Neuron (in vitro differentiated cells): ENCODE data around the gene ZFYVE9.

Experiments
- H2AFZ ChIP-seq: one replicate; pipeline ENCODE4 v1.6.1; 2013; ENCODE audit warnings: low read depth, mild to moderate bottlenecking, inconsistent platforms, low read length, moderate library complexity
- H3K27me3 ChIP-seq: one replicate; pipeline ENCODE4 v1.6.1; 2013; ENCODE audit warnings: low read length; ENCODE audit not compliant: insufficient read depth
- H3K36me3 ChIP-seq: one replicate; pipeline ENCODE4 v1.6.1; 2013; ENCODE audit warnings: low read length; ENCODE audit not compliant: insufficient read depth
- H3K4me1 ChIP-seq: one replicate; pipeline ENCODE4 v1.6.1; 2013; ENCODE audit warnings: low read length; ENCODE audit not compliant: insufficient read depth
- H3K4me3 ChIP-seq: 2 replicates; pipeline ENCODE4 v1.5.1; 2013; ENCODE audit warnings: mild to moderate bottlenecking, low read length, moderate library complexity
- H3K9me3 ChIP-seq: one replicate; pipeline ENCODE4 v1.6.1; 2013; ENCODE audit warnings: low read length

ZFYVE9 gene

DNA sequence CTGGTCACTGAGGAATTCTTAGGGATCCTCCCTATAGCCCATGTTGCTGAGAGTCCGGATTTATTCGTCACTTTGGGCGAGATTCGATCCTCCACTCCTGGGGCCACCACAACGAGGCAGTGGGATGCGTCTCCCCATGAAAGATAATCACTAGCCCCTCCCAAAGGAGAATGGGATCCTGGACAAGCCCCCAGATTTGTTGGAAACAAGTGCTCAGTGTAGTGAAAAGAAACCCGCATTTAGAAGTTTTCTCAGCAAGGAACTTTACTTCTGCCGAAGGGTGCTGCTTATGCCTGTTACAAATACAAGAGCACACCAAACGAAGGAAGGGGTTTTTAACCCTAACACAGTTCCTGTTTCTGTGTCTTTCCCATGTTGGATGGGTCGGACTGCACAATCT, 83.3 kb downstream of the ZFYVE9 start:
- no peaks in the 10 kb centered on the region for H3K27me3 ChIP-seq
- no peaks in the 10 kb centered on the region for H3K4me1 ChIP-seq
- no peak overlapping the region for H3K4me3 ChIP-seq
- peaks cover 15% of the 10 kb centered on the region for H3K9me3 ChIP-seq
- H3K36me3 ChIP-seq, result no peaks in the 10 kb centered on the region
- no peak overlapping the region for H2AFZ ChIP-seq

GRCh38 chr1:52229494-52229893, 87.6 kb downstream of the ZFYVE9 start:
- H3K36me3 ChIP-seq, result no peaks in the 10 kb centered on the region
- H3K4me3 ChIP-seq, result no peak overlapping the region
- no peak overlapping the region for H2AFZ ChIP-seq
- no peaks in the 10 kb centered on the region for H3K27me3 ChIP-seq
- H3K4me1 ChIP-seq, result no peaks in the 10 kb centered on the region
- peaks cover 10% of the 10 kb centered on the region for H3K9me3 ChIP-seq

- no peak overlapping the region for H3K4me3 ChIP-seq
- H3K9me3 ChIP-seq, result no peaks in the 10 kb centered on the region
- H2AFZ ChIP-seq, result no peak overlapping the region
- H3K36me3 ChIP-seq, result no peaks in the 10 kb centered on the region
- H3K4me1 ChIP-seq, result no peaks in the 10 kb centered on the region
- H3K27me3 ChIP-seq, result no peaks in the 10 kb centered on the region
Observed at GRCh38 chr1:52233463-52233862, 91.6 kb downstream of the ZFYVE9 start.

- Histone ChIP-seq H3K36me3 (no peaks in the 10 kb centered on the region), H3K9me3 (no peaks in the 10 kb centered on the region), H3K4me1 (no peaks in the 10 kb centered on the region), H3K27me3 (no peaks in the 10 kb centered on the region), H3K4me3 (no peak overlapping the region), H2AFZ (no peak overlapping the region)
Observed at GRCh38 chr1:52234014-52234413, 92.1 kb downstream of the ZFYVE9 start.

DNA sequence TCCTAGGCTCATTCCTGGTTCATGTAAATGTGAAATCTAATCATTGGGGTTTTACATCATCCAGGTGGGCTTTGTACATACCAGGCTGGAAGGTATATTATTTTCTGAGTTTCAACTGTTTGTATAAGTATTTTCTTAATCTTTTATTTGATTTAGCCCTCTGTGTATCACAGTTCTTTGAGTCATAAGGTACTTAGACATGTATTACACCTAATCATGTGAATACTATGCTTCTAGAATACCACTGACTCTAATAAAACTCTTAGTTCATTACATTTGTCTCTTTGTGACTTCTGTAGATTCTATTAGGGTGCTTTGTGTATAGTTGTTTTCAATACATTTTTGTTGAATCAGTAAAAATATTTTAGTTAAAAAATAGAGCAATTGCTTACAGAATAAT, 92.8 kb downstream of the ZFYVE9 start:
- H3K36me3 ChIP-seq, result no peaks in the 10 kb centered on the region
- no peak overlapping the region for H2AFZ ChIP-seq
- no peaks in the 10 kb centered on the region for H3K9me3 ChIP-seq
- H3K27me3 ChIP-seq, result no peaks in the 10 kb centered on the region
- no peak overlapping the region for H3K4me3 ChIP-seq
- H3K4me1 ChIP-seq, result no peaks in the 10 kb centered on the region

DNA sequence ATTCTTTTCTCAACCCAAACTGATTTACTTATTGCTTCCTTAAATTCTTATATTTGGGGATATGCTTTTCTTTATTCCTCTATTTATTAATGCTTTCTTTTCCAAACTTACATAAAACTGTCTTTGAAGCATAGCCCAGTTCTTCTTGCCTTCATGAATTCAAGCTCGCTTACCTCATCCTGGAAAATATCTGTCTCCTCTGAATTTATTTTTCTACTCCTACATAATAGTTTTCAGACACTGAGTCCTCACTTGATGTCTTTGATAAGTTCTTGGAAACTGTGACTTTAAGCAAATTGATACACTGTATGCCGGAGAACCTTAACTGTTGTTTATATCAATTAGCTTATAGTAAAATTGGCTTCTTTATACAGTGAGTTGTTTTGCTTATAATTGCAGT, 93.8 kb downstream of the ZFYVE9 start:
- no peaks in the 10 kb centered on the region for H3K4me1 ChIP-seq
- H3K27me3 ChIP-seq, result no peaks in the 10 kb centered on the region
- H3K4me3 ChIP-seq, result no peak overlapping the region
- no peaks in the 10 kb centered on the region for H3K9me3 ChIP-seq
- H3K36me3 ChIP-seq, result no peaks in the 10 kb centered on the region
- H2AFZ ChIP-seq, result no peak overlapping the region

- Histone ChIP-seq H3K4me1 (no peaks in the 10 kb centered on the region), H3K27me3 (no peaks in the 10 kb centered on the region), H3K36me3 (no peaks in the 10 kb centered on the region), H2AFZ (no peak overlapping the region), H3K4me3 (no peak overlapping the region), H3K9me3 (no peaks in the 10 kb centered on the region)
Observed at GRCh38 chr1:52237430-52237829, 95.5 kb downstream of the ZFYVE9 start.

- Histone ChIP-seq H3K9me3 (peaks cover 3% of the 10 kb centered on the region), H3K27me3 (no peaks in the 10 kb centered on the region), H3K4me1 (no peaks in the 10 kb centered on the region), H3K4me3 (no peak overlapping the region), H2AFZ (no peak overlapping the region), H3K36me3 (no peaks in the 10 kb centered on the region)
Observed at GRCh38 chr1:52238474-52238873, 96.6 kb downstream of the ZFYVE9 start.

DNA sequence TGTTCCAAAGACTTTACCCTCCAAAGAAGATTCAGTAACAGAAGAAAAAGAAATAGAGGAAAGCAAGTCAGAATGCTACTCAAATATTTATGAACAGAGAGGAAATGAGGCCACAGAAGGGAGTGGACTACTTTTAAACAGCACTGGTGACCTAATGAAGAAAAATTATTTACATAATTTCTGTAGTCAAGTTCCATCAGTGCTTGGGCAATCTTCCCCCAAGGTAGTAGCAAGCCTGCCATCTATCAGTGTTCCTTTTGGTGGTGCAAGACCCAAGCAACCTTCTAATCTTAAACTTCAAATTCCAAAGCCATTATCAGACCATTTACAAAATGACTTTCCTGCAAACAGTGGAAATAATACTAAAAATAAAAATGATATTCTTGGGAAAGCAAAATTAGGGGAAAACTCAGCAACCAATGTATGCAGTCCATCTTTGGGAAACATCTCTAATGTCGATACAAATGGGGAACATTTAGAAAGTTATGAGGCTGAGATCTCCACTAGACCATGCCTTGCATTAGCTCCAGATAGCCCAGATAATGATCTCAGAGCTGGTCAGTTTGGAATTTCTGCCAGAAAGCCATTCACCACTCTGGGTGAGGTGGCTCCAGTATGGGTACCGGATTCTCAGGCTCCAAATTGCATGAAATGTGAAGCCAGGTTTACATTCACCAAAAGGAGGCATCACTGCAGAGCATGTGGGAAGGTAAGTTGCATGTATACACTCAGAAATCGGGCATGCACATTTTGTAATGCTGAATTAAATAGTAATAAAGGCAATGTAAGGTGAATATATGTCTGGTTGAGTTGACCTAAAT, 97.2 kb downstream of the ZFYVE9 start:
- H3K4me1 ChIP-seq, result no peaks in the 10 kb centered on the region
- no peak overlapping the region for H3K4me3 ChIP-seq
- H3K36me3 ChIP-seq, result no peaks in the 10 kb centered on the region
- peaks cover 3% of the 10 kb centered on the region for H3K9me3 ChIP-seq
- H2AFZ ChIP-seq, result no peak overlapping the region
- H3K27me3 ChIP-seq, result no peaks in the 10 kb centered on the region

DNA sequence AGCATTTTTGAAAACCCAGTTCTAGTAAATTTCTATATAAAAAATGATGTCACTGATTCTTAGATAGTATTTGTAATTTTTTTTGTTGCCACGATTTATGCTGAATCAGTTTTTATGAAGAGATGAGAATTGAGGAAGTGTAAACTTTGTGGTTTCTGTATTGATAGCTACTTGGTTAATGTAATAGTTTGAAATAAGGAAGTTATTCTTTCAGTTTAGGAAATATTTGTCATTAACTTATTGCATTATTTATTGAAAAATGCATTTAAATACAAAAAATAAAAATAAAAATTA, 97.8 kb downstream of the ZFYVE9 start:
- H3K36me3 ChIP-seq, result no peaks in the 10 kb centered on the region

DNA sequence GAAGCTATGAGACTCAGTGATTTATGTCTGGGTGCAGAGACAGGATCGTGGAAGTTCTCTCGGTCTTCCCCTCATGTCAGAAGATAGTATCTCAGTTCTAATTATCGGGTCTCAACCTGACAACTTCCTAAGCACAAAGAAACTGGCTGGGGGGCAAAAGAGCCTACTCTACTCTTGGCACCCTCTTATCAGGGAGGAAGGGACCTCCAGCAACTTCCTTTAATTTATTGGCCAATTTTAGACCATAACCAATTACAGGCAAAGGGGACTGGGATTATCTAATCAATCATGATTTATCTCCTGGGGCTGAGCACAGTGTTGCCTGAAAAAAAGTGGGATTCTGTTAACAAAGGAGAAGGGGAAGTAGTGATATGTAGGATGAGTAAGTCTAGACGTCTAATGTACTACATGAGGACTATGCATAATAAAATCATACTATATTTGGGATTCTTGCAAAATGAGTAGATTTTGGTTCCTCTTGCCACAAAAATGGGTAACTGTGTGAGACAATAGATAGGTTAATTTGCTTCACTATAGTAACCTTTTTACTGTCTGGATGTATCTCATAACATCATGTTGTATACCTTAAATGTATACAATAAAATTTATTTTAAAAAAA, 98.8 kb downstream of the ZFYVE9 start:
- no peaks in the 10 kb centered on the region for H3K36me3 ChIP-seq
- no peak overlapping the region for H2AFZ ChIP-seq

More for the DNA sequence above, 97.8 kb downstream of the ZFYVE9 start:
- peaks cover 3% of the 10 kb centered on the region for H3K9me3 ChIP-seq
- no peaks in the 10 kb centered on the region for H3K27me3 ChIP-seq
- H3K4me3 ChIP-seq, result no peak overlapping the region
- no peaks in the 10 kb centered on the region for H3K4me1 ChIP-seq
- H2AFZ ChIP-seq, result no peak overlapping the region

DNA sequence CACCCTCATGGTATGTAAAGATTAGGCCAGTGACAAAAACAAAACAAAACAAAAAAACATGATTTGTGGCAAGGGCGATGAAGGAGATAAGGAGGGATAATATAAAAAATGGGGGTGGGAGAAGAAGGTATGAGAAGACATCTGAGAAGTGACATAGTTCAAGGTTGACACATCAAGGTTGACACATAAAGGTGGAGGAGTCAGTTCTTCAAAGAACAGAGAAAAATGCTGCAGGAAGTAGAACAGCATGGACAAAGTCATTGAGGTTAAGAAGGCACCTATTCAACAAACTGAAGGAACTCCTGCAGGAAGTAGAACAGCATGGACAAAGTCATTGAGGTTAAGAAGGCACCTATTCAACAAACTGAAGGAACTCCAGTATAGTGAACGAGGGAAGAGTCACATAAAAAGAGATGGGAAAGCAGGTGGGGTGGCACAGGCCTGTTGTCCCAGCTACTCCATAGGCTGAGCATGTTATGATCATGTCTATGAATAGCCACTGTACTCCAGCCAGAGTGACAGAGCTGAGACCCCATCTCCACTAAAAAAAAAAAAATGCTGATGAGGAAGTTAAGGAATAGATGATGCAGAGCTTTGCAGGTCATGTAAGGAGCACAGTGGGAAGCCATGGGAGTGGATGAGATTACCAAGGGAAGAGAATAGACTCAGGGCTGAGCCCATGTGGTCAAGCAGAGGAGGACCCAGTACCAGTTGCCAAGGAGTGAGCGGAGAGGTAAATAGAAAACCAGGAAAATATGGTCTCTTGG, 101.5 kb downstream of the ZFYVE9 start:
- H3K4me3 ChIP-seq, result no peak overlapping the region
- H3K9me3 ChIP-seq, result peaks cover 3% of the 10 kb centered on the region
- no peaks in the 10 kb centered on the region for H3K27me3 ChIP-seq
- no peak overlapping the region for H2AFZ ChIP-seq
- H3K36me3 ChIP-seq, result no peaks in the 10 kb centered on the region
- no peaks in the 10 kb centered on the region for H3K4me1 ChIP-seq

More for the DNA sequence above, 98.8 kb downstream of the ZFYVE9 start:
- H3K27me3 ChIP-seq, result no peaks in the 10 kb centered on the region
- no peak overlapping the region for H3K4me3 ChIP-seq
- no peaks in the 10 kb centered on the region for H3K4me1 ChIP-seq
- peaks cover 3% of the 10 kb centered on the region for H3K9me3 ChIP-seq

GRCh38 chr1:52249831-52250230, 107.9 kb downstream of the ZFYVE9 start:
- Histone ChIP-seq H3K4me3 (no peak overlapping the region), H3K27me3 (no peaks in the 10 kb centered on the region), H3K36me3 (no peaks in the 10 kb centered on the region), H3K9me3 (no peaks in the 10 kb centered on the region), H3K4me1 (no peaks in the 10 kb centered on the region), H2AFZ (no peak overlapping the region)
